Measurements from ENCODE around the gene CUL9. TPM values are rescaled to one million over a fixed set of nuclear protein-coding genes. Genes with fewer than 3 reads are reported as not detected.

Gene CUL9
- total RNA-seq, 1 experiment from 2014 or later, result 39.6 TPM

- Mint-ChIP-seq H3K27me3 (ENCODE audit: insufficient read depth, unreplicated experiment) (no peaks in the 10 kb centered on the region), H3K36me3 (ENCODE audit: insufficient read depth, unreplicated experiment) (peaks cover 46% of the 10 kb centered on the region), H3K4me3 (ENCODE audit: unreplicated experiment) (no peak overlapping the region), H3K27ac (ENCODE audit: low read depth, unreplicated experiment) (peak overlapping the region; percentile 75), H3K9me3 (ENCODE audit: unreplicated experiment) (no peaks in the 10 kb centered on the region), H3K4me1 (ENCODE audit: insufficient read depth, unreplicated experiment) (peaks cover 18% of the 10 kb centered on the region)
- BruUV-seq (replicated peaks), result no TSS peak
- DNase-seq (ENCODE audit: unreplicated experiment), result peak; percentile 65
- TF ChIP-seq CTCF (IDR thresholded peaks at IDR 0.05; ENCODE audit: unreplicated experiment), result no peak
- ChIA-PET CTCF (interaction anchor here (0.6 to 1.3 kb wide), 2 partner anchors 8 to 12 kb away, joined by 3 to 7 read pairs; partner anchors contain the start of gene DNPH1), POLR2A (interaction anchor here (0.6 to 1.5 kb wide), 4 partner anchors 7 to 162 kb away, joined by 3 to 6 read pairs (median 4); partner anchors contain the start of genes DNPH1, KLC4, MRPL2 and SRF)
- intact Hi-C loops (cut with micrococcal nuclease), result no loop called here
Measured at GRCh38 chr6:43221046-43221972, 39.3 kb downstream of the CUL9 start.

DNA sequence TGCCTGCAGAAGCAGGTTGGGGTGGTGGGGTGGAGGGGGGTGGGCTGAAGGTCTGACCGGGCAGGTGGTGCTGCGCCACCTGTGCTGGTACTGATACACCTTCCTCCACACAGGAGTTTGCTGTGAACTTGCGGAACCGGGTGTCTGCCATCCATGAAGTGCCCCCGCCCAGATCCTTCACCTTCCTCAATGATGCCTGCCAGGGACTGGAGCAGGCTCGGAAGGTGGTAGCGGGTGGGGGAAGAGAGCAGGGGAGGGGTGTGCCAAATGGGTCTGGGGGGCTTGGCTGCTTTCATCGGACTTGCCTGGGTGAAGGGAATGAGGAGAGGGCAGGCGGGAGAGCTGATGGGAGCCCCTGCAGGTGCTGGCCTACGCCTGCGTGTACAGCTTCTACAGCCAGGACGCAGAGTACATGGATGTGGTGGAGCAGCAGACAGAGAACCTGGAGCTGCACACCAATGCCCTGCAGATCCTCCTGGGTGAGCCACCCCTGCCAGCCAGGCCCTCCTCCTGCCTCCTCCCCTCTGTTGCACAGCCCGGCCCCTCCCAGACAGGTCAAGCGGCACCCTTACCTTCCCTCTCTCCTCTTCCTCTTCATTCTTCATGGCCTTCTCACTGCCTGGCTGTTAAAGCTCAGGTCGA, 40.5 kb downstream of the CUL9 start:
- intact Hi-C loops (cut with micrococcal nuclease), result no loop called here
- no peak for TF ChIP-seq CTCF (IDR thresholded peaks at IDR 0.05; ENCODE audit: unreplicated experiment)
- no peak for DNase-seq (ENCODE audit: unreplicated experiment)
- peaks cover 45% of the 10 kb centered on the region for H3K36me3 Mint-ChIP-seq (ENCODE audit: insufficient read depth, unreplicated experiment)
- peaks cover 18% of the 10 kb centered on the region for H3K4me1 Mint-ChIP-seq (ENCODE audit: insufficient read depth, unreplicated experiment)
- ChIA-PET CTCF (interaction anchor here (0.6 kb wide), 1 partner anchor 11 kb away, joined by 3 read pairs; no protein-coding TSS in a partner anchor), POLR2A (interaction anchor here (0.5 to 0.9 kb wide), 2 partner anchors 15 to 163 kb away, joined by 3 read pairs; partner anchors contain the start of genes KLC4 and MRPL2)
- H3K4me3 Mint-ChIP-seq (ENCODE audit: unreplicated experiment), result no peak overlapping the region
- H3K27ac Mint-ChIP-seq (ENCODE audit: low read depth, unreplicated experiment), result no peak overlapping the region
- BruUV-seq (replicated peaks), result no TSS peak
- no peaks in the 10 kb centered on the region for H3K9me3 Mint-ChIP-seq (ENCODE audit: unreplicated experiment)
- no peaks in the 10 kb centered on the region for H3K27me3 Mint-ChIP-seq (ENCODE audit: insufficient read depth, unreplicated experiment)

DNA sequence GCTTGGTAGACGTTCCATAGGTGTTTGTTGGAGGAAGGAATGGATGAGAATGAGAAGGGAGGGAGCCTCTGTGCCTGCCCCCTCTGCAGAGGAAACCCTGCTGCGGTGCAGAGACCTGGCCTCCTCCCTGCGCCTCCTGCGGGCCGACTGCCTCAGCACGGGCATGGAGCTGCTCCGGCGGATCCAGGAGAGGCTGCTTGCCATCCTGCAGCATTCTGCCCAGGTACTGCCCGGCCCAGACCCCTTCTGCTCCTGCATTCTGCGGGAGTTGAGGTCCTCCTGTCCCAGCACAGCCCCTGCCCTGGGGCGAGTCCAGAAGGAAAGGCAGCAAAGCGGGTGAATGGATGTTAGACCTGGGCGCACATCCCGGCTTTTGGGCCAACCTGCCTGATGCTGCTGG, 41.2 kb downstream of the CUL9 start:
- Mint-ChIP-seq H3K27me3 (ENCODE audit: insufficient read depth, unreplicated experiment) (no peaks in the 10 kb centered on the region), H3K36me3 (ENCODE audit: insufficient read depth, unreplicated experiment) (peaks cover 38% of the 10 kb centered on the region), H3K9me3 (ENCODE audit: unreplicated experiment) (no peaks in the 10 kb centered on the region), H3K4me1 (ENCODE audit: insufficient read depth, unreplicated experiment) (peaks cover 18% of the 10 kb centered on the region), H3K27ac (ENCODE audit: low read depth, unreplicated experiment) (no peak overlapping the region), H3K4me3 (ENCODE audit: unreplicated experiment) (no peak overlapping the region)
- POLR2A ChIA-PET, result interaction anchor here (0.6 to 0.9 kb wide), 2 partner anchors 15 to 33 kb away, joined by 3 read pairs; no protein-coding TSS in a partner anchor
- CTCF ChIA-PET, result no interaction called here
- no TSS peak for BruUV-seq (replicated peaks)
- no peak for TF ChIP-seq CTCF (IDR thresholded peaks at IDR 0.05; ENCODE audit: unreplicated experiment)
- intact Hi-C loops (cut with micrococcal nuclease), result no loop called here
- DNase-seq (ENCODE audit: unreplicated experiment), result no peak
